HG03045 (cell line): Measurements from ENCODE around the gene INSM2.

ENCODE experiments used
- ATAC-seq: cut with Tn5 transposase; IDR thresholded peaks from one replicate; pipeline ENCODE4 v1.9.1; 2021; ENCODE audit warnings: mild to moderate bottlenecking, moderate library complexity; ENCODE audit not compliant: unreplicated experiment

INSM2 gene

DNA sequence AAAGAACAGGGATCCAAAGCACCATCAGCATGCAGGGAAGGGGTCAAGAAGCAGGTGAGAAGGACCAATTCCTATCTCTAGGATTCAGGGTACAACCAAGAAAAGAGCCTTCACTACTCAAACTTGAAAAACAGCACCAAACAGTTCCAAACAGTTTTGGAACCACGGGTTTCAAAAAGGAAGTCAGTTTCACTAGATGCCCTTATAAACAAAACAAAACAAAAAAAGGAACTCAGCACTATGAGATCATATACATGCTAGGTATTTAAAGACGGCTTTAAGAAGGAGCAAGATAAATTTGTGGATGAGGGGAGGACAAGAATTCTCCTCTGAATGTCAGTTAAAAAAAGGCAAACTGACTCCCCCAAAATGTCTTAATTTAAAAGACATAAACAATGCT is 6.0 kb downstream of the INSM2 start:
- ATAC-seq = no peak

DNA sequence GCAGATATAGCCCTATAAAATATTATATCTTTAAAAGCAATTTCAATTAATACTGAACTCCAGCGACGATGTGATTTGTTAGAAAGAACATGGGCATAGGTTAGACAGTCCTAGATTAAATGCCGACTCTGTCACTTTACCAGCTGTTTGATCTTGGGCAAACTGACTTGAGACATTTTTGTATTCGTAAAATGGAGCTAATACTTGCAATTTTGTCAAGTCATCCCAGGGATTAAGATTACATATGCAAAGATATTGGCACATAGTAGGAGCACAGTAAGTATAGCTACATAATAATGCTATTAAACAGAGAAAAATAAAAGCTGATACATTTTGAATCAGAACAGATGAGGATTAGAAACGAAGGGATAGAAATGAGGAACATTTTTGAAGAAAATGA is 9.0 kb downstream of the INSM2 start:
- ATAC-seq = no peak

DNA sequence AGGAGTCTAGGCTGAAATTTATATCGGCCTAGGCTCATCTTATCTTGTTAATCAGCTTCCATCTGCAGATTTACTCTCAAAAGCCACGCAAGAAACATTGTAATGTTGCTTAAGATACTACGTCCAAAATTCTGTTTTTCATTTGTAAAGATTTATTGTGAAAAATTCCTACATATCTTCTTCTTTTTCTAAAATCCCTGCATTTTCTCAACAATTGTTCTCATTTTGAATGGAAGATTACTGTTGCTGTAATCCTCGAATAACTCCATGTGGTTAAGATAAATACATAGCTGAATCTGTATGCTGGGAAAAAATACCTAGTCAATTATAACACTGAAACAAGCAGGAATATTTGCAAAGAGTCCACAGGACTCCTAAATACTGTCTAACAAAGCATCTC is 15.6 kb downstream of the INSM2 start:
- ATAC-seq = no peak

DNA sequence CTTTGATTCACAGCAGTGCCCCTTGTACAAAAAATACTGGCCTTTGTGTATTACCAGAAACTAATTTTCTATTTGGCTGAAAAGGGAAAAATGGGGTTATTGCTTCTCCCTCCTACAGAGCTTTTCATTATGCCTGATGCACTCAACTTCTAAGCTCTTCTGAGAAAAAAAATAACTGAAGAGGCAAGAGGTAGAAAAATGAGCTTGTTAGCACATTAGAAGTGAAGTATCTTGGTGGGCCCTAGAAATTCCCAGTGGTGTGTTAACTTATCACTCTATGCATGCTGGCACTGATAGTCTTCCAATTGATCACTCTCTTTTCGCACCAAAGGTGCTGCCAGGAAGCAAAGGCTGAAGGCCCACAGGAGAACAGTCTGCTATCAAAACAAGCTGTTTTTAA is 17.1 kb downstream of the INSM2 start:
- ATAC-seq = no peak

- no peak for ATAC-seq
Measured at GRCh38 chr14:35553808-35554207, 19.8 kb downstream of the INSM2 start.

- ATAC-seq = no peak
Measured at GRCh38 chr14:35556548-35556947, 22.6 kb downstream of the INSM2 start.

GRCh38 chr14:35557221-35557747 is 23.3 kb downstream of the INSM2 start:
- no peak for ATAC-seq

GRCh38 chr14:35558680-35559079 is 24.7 kb downstream of the INSM2 start:
- no peak for ATAC-seq

GRCh38 chr14:35565871-35566464 is 32.0 kb downstream of the INSM2 start:
- ATAC-seq = no peak

- no peak for ATAC-seq
Measured at GRCh38 chr14:35571598-35571997, 37.6 kb downstream of the INSM2 start.

DNA sequence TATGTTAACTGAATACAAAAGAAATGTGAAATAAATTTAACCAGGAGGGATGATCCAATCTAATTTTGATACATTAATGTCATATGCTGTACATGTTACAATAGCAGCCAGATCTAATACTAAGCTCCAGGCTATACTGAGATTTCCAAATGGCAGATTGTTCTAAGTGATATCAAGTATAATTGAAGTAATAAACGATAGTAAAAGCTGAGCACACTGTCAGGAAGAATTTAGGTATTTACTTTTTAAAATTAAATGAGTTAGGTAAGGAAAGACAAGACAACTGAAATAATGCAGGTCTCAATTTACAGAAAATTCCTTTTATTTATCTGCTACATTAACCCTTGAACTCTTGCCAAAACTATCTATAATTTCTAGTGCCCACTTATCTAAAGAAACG is 39.9 kb downstream of the INSM2 start:
- ATAC-seq = no peak

DNA sequence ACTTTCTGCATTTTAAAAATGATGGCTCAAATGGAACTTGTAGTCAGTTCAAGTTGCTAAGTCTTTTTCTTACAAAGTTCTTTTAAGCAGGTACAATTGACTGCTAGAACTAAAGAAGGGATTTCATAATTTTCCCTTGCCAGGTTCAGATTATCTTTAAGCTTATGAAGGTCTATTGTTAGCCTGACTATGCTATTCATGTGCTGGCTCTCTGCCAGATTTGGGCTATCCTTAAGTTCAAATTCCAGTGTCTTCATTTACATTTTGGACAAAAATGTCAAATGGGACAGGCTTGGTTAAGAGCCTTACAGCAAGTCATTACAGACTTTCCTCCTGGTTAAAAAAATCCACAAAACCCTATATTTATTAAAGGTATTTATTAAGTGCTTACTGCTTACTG is 42.3 kb downstream of the INSM2 start:
- no peak for ATAC-seq

DNA sequence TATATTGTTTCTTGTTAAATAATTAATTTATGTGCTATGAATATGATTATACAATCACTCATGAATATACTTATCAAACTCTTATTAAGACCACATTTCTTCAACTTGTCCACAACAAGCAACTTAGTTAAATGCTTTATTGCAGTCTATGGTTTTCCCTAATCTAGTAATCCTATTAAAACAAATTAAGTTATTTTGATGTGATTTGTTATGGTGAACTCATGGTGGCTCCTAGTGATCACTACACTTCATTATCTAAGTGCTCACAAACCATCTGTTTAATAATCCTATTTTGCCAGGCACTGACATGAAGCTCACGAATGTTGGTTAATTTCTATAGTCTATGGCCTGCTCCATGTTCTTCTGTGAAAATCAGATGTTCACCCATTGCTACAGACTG is 42.9 kb downstream of the INSM2 start:
- no peak for ATAC-seq

GRCh38 chr14:35578135-35578534 is 44.2 kb downstream of the INSM2 start:
- ATAC-seq = no peak

DNA sequence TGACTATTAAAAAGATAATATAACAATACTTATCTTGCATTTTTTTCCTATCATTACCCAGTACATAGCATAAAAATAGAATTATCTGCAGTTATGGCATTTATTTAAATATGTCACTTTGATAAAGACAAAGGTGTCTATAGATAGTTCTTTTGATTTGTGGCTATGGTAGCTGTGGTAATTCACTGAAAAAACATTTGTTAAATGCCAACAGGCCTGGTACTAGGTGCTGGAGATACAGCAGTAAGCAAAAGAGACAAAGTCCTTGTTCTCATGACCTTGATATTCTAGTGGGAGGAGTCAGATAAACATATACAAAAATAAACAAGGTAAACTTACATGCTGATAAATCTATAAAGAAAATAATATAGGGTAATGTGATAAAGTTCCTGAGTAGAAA is 44.7 kb downstream of the INSM2 start:
- no peak for ATAC-seq
